Activated CD8-positive, alpha-beta memory T cell treated with anti-CD3 and anti-CD28 coated beads, Interleukin-2, amount 50 U/mL, for 1 hour (primary cell): Measurements from ENCODE around the gene VEZT.
"Not testable (repeated sequence)": the region's sequence is repeated elsewhere in the genome, so short reads cannot be mapped to it uniquely, and the experiment has no call there.

Experiments used
- DNase-seq: peaks from one replicate; pipeline ENCODE4 v3.0.0-alpha.2; 2020; ENCODE audit errors: extremely low read depth

Gene VEZT

GRCh38 chr12:95257541-95257940, 39.9 kb downstream of the VEZT start:
- DNase-seq, result no peak

- DNase-seq, result no peak
Observed at GRCh38 chr12:95258151-95258550, 40.5 kb downstream of the VEZT start.

GRCh38 chr12:95258803-95259202, 41.2 kb downstream of the VEZT start:
- DNase-seq, result no peak

GRCh38 chr12:95259368-95259767, 41.8 kb downstream of the VEZT start:
- no peak for DNase-seq

GRCh38 chr12:95261109-95261508, 43.5 kb downstream of the VEZT start:
- DNase-seq, result no peak

- DNase-seq, result no peak
Observed at GRCh38 chr12:95262808-95263207, 45.2 kb downstream of the VEZT start.

GRCh38 chr12:95265765-95266164, 48.2 kb downstream of the VEZT start:
- no peak for DNase-seq

- DNase-seq, result no peak
Observed at GRCh38 chr12:95266254-95266653, 48.6 kb downstream of the VEZT start.

GRCh38 chr12:95269892-95270291, 52.3 kb downstream of the VEZT start:
- DNase-seq, result no peak

- no peak for DNase-seq
Observed at GRCh38 chr12:95271465-95271864, 53.9 kb downstream of the VEZT start.

- no peak for DNase-seq
Observed at GRCh38 chr12:95277139-95277538, 59.5 kb downstream of the VEZT start.

GRCh38 chr12:95279856-95280255, 62.2 kb downstream of the VEZT start:
- no peak for DNase-seq

GRCh38 chr12:95282266-95282665, 64.7 kb downstream of the VEZT start:
- DNase-seq, result no peak

- no peak for DNase-seq
Observed at GRCh38 chr12:95283371-95283770, 65.8 kb downstream of the VEZT start.

GRCh38 chr12:95286713-95287112, 69.1 kb downstream of the VEZT start:
- DNase-seq, result no peak

- DNase-seq, result no peak
Observed at GRCh38 chr12:95291501-95291900, 73.9 kb downstream of the VEZT start.

- no peak for DNase-seq
Observed at GRCh38 chr12:95298916-95299315, 81.3 kb downstream of the VEZT start.

- no peak for DNase-seq
Observed at GRCh38 chr12:95300286-95300685, 82.7 kb downstream of the VEZT start.

- no peak for DNase-seq
Observed at GRCh38 chr12:95303476-95303875, 85.9 kb downstream of the VEZT start.

- no peak for DNase-seq
Observed at GRCh38 chr12:95304673-95305198, 87.1 kb downstream of the VEZT start.

- no peak for DNase-seq
Observed at GRCh38 chr12:95312656-95313055, 95.0 kb downstream of the VEZT start.

GRCh38 chr12:95314756-95315155, 97.1 kb downstream of the VEZT start:
- DNase-seq, result not testable (repeated sequence)

- DNase-seq, result no peak
Observed at GRCh38 chr12:95316798-95317197, 99.2 kb downstream of the VEZT start.

GRCh38 chr12:95318071-95318545, 100.5 kb downstream of the VEZT start:
- no peak for DNase-seq
